GM10266 (cell line): ENCODE results near the gene ELOVL5.

Source experiments
- DNase-seq: peaks from one replicate; pipeline ENCODE4 v3.0.0; 2012; ENCODE audit errors: extremely low spot score
- TF ChIP-seq, protein P1 (sequence below): IDR thresholded peaks from 2 replicates; pipeline ENCODE4 v1.5.1; 2012; ENCODE audit warnings: mild to moderate bottlenecking, low read depth; ENCODE audit not compliant: control insufficient read depth, insufficient read depth; ENCODE audit errors: missing control alignments

Gene ELOVL5

DNA sequence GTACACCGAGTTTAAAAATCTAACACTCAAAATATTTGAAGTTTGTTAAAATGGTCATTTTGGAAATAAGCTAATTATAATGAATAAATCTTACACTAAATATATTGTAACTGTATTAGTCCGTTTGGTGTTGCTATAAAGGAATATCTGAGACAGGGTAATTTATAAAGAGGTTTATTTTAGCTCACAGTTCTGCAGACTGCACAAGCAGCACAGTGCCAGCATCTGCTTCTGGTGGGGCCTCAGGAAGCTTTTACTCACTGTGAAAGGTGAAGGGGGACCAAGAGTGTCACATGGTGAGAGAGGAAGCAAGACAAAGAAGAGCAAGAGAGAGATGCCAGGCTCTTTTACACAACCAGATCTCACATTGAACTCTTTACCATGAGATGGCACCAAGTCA lies 17.1 kb downstream of the ELOVL5 start:
- TF ChIP-seq, protein P1, sequence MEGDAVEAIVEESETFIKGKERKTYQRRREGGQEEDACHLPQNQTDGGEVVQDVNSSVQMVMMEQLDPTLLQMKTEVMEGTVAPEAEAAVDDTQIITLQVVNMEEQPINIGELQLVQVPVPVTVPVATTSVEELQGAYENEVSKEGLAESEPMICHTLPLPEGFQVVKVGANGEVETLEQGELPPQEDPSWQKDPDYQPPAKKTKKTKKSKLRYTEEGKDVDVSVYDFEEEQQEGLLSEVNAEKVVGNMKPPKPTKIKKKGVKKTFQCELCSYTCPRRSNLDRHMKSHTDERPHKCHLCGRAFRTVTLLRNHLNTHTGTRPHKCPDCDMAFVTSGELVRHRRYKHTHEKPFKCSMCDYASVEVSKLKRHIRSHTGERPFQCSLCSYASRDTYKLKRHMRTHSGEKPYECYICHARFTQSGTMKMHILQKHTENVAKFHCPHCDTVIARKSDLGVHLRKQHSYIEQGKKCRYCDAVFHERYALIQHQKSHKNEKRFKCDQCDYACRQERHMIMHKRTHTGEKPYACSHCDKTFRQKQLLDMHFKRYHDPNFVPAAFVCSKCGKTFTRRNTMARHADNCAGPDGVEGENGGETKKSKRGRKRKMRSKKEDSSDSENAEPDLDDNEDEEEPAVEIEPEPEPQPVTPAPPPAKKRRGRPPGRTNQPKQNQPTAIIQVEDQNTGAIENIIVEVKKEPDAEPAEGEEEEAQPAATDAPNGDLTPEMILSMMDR: no peak
- no peak for DNase-seq

DNA sequence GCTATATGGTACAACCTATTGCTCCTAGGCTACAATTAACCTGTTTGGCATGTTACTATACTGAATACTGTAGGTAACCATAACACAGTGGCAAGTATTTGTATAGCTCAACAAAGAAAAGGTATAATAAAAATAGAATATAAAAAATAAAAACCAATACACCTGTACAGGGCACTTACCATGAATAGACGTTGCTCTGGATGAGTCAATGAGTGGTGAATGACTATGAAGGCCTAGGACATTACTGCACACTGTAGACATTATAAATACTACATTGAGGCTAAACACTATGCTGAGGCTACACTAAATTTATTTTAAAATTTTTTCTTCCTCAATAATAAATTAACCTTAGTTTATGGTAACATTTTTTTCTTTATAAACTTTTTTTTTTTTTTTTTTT lies 18.6 kb downstream of the ELOVL5 start:
- TF ChIP-seq, protein P1: no peak
- DNase-seq: no peak

DNA sequence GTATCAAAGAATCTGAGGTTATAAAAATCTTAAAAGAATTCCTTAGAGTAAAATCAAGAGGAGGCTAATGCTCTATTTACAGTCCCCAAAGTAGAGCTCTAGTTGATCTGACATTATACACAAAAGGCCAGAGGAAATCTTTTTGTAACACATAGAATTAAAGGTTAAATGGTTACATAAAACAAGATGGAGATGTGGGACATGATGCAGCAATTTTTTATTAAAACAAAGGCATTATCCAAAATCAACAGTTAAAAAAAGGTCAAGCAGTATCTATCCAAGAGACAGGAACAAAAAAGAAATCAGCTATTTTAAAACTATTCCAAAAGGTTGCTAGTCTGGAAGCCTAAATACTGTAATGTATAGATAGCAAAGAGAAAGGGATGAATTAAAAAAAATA lies 20.4 kb downstream of the ELOVL5 start:
- no peak for DNase-seq
- TF ChIP-seq, protein P1: no peak

DNA sequence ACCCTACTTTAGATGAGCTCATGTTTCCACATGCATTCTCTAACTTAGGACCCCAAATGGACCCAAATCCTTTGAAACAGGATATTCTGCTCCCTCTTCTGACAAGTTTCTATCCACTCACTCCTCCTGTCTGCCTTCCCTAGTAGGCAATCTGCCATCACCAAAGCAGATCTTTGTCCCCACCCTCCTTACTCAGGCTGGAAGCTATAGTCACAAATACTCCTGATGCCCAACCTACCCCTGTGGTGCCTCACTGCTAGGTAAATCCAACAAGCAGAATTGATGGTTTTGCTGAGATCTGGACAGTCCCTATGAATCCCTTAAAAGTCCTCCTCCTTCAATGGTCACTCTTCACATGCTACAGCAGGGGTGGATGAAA lies 21.7 kb downstream of the ELOVL5 start:
- DNase-seq: no peak
- TF ChIP-seq, protein P1: no peak

DNA sequence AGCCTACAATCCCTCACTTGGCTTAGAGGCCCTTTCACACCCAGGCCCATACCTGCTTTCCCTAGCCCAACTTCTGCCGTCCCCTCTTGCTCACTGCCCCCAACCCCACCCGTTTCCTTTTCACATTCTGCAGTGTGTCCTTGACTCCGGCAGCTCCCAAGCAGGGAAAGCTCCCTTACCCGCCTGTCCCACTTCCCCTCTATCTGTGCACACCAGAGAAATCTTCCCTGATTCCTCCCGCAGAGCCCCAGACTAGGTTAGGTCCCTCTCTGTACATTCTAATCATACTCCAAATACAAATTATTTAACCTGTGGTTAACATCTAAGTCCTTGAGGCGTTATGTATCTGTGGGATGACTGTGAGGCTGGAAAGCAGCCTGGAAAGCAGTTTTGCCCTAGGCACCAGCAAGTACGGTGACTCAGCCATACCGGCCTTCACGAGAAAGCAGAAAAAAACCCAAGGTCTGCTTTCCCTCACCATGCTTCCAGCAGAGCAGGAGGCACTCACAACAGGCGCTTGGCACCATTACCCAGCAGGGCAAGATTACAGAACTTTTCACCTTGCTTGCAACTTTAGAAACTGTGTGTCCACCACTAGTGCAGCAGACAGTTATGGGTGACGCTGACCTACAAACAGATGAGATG lies 22.3 kb downstream of the ELOVL5 start:
- DNase-seq: no peak

DNA sequence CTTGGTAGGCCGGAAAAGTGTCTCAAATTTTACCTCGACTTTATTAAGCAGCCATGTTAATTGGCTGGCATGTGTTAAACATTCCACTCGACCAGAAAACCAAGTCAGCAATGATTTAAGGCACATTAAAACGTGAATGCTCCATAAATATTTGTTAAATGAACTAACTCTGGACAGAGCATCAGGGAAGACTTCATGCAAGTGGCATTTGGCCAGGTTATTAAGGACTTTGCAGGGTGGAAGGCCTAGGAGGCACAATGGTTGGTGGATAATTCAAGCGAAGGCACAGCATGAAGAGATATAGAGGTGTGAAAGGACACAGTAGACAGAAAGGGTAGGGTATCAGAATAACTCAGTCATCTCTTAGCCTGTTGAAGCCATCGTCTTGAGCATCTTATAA lies 23.0 kb downstream of the ELOVL5 start:
- TF ChIP-seq, protein P1: no peak
- DNase-seq: no peak

More for the DNA sequence above, 22.3 kb downstream of the ELOVL5 start:
- TF ChIP-seq, protein P1: no peak

DNA sequence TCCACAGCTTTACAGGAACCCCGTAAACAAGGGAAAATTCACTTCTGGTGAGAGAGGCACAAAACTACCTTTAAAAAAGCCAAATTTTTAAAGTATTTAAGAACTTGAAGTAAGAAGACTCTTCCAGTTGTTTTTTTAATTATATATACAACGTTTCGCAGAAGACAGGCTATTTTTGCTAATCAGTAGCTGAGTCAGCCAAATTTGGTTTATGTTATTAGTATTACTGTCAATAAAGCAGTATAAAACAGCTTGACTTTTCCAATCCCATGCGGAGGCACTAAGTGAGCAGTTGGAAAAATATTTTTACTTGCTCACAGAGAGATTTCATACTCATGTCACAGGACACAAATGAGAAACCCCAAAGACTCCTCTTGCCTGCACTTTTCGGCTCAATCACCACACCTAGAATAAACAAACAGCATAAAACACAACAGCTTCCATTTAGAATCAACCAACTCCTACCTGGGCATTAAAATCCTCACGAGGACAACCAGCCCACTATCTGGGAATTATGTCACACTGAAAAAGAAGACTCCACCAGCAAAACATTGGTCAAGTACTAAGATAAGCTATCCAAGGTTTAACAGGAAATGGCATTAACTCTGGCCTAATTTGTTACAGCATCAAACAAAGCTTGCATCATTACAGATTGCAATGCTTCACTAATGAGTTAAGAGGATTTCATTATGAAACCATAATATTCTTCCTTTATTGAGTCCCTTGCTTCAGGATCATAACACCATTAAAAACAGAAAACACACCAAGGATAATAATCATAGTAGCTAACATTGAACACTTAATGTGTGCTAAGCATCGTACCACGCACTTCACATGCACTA lies 26.3 kb downstream of the ELOVL5 start:
- TF ChIP-seq, protein P1: no peak
- no peak for DNase-seq
